GM12865 (cell line): ENCODE results near the gene CCNY.

ENCODE experiments used
- DNase-seq: peaks from one replicate; pipeline ENCODE4 v3.0.0; 2010; ENCODE audit warnings: low read depth
- H3K4me3 ChIP-seq: 2 replicates; pipeline ENCODE4 v1.5.1; 2011; ENCODE audit warnings: mild to moderate bottlenecking, low read depth, low read length, control low read depth
- CTCF ChIP-seq: IDR thresholded peaks from 2 replicates; pipeline ENCODE4 v1.5.1; 2011; ENCODE audit warnings: low read length, control low read depth, low read depth, inconsistent platforms; ENCODE audit not compliant: insufficient read depth; ENCODE audit errors: missing control alignments

The CCNY gene

GRCh38 chr10:35371731-35372130 lies 35.4 kb downstream of the CCNY start:
- no peak for DNase-seq
- TF ChIP-seq CTCF: no peak

GRCh38 chr10:35372329-35372728 lies 36.0 kb downstream of the CCNY start:
- DNase-seq: no peak
- H3K4me3 ChIP-seq: no peak overlapping the region
- no peak for TF ChIP-seq CTCF

More at GRCh38 chr10:35371731-35372130, 35.4 kb downstream of the CCNY start:
- no peak overlapping the region for H3K4me3 ChIP-seq

- H3K4me3 ChIP-seq: no peak overlapping the region
- no peak for DNase-seq
- TF ChIP-seq CTCF: no peak
These were observed 38.9 kb downstream of the CCNY start for GRCh38 chr10:35375091-35375765.

- no peak for TF ChIP-seq CTCF
- DNase-seq: no peak
- no peak overlapping the region for H3K4me3 ChIP-seq
These were observed 40.9 kb downstream of the CCNY start for GRCh38 chr10:35377050-35377728.

GRCh38 chr10:35378541-35379210 lies 42.4 kb downstream of the CCNY start:
- no peak for TF ChIP-seq CTCF
- DNase-seq: peak; percentile 36
- 0 out of 2 replicates have a peak overlapping the region, but pooled peaks have one; percentile 5 for H3K4me3 ChIP-seq

GRCh38 chr10:35379226-35380137 lies 43.2 kb downstream of the CCNY start:
- 0 out of 2 replicates have a peak overlapping the region, but pooled peaks have one; percentile 5 for H3K4me3 ChIP-seq
- peak; percentile 78 for DNase-seq
- peak; percentile 34 for TF ChIP-seq CTCF
